ENCODE data around the gene ADAMTS16.

GRCh38 chr5:5344051-5344571 is 204.0 kb downstream of the ADAMTS16 start:
- TF ChIP-seq SP1 (CRISPR knock-in tag; conservative IDR thresholded peaks at IDR 0.05) (no peak), ZNF263 (CRISPR knock-in tag; IDR thresholded peaks at IDR 0.05; ENCODE audit: low read depth) (no peak), NFE2L1 (CRISPR knock-in tag; IDR thresholded peaks at IDR 0.05) (no peak), IRF2 (CRISPR knock-in tag; IDR thresholded peaks at IDR 0.05; ENCODE audit: borderline replicate concordance, low read depth) (no peak), TCF7 (CRISPR knock-in tag; IDR thresholded peaks at IDR 0.05; ENCODE audit: low read depth) (no peak), CBFB (CRISPR knock-in tag; IDR thresholded peaks at IDR 0.05; ENCODE audit: low read depth) (no peak), ATF3 (CRISPR knock-in tag; conservative IDR thresholded peaks at IDR 0.05) (no peak)
- TF ChIP-seq, protein P1, sequence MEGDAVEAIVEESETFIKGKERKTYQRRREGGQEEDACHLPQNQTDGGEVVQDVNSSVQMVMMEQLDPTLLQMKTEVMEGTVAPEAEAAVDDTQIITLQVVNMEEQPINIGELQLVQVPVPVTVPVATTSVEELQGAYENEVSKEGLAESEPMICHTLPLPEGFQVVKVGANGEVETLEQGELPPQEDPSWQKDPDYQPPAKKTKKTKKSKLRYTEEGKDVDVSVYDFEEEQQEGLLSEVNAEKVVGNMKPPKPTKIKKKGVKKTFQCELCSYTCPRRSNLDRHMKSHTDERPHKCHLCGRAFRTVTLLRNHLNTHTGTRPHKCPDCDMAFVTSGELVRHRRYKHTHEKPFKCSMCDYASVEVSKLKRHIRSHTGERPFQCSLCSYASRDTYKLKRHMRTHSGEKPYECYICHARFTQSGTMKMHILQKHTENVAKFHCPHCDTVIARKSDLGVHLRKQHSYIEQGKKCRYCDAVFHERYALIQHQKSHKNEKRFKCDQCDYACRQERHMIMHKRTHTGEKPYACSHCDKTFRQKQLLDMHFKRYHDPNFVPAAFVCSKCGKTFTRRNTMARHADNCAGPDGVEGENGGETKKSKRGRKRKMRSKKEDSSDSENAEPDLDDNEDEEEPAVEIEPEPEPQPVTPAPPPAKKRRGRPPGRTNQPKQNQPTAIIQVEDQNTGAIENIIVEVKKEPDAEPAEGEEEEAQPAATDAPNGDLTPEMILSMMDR (IDR thresholded peaks at IDR 0.05), result no peak

All from WTC11 (cell line).